AG04450 (cell line): ENCODE data around the gene SH3BGRL3. TPM values are rescaled to one million over a fixed set of nuclear protein-coding genes. Genes with fewer than 3 reads are reported as not detected.

Source experiments
- CTCF ChIA-PET: fragments of 300-600, 350-600 bp; formaldehyde crosslinking; extraction: SDS; loops from one replicate; lab custom pipeline; 2022; ENCODE audit warnings: antibody characterized with exemption, inconsistent platforms; lab: Charles Lee
- POLR2A ChIA-PET: fragments of 350-600 bp; formaldehyde crosslinking; extraction: SDS; loops from one replicate; lab custom pipeline; 2021; ENCODE audit warnings: antibody characterized with exemption, inconsistent platforms; lab: Yijun Ruan, JAX
- DNase-seq: peaks from one replicate; pipeline ENCODE4 v3.0.0-alpha.2; 2011; ENCODE audit warnings: low read depth, low spot score
- H3K27ac ChIP-seq: one replicate; pipeline ENCODE4 v1.5.1; 2012; ENCODE audit warnings: low read depth, low read length, control low read depth
- H3K27me3 ChIP-seq: one replicate; pipeline ENCODE4 v1.6.0; 2012; ENCODE audit warnings: low read length; ENCODE audit not compliant: control insufficient read depth, insufficient read depth
- H3K4me3 ChIP-seq: 2 replicates; pipeline ENCODE4 v1.5.1; 2011; ENCODE audit warnings: mild to moderate bottlenecking, low read depth, low read length, control low read depth
- H3K9me3 ChIP-seq: 2 replicates; pipeline ENCODE4 v1.5.1; 2012; ENCODE audit warnings: low read length; ENCODE audit not compliant: control insufficient read depth, insufficient read depth
- CTCF ChIP-seq: IDR thresholded peaks from 2 replicates; pipeline ENCODE4 v1.5.1; 2011; ENCODE audit warnings: low read depth, low read length, control low read depth, inconsistent platforms
- polyA plus RNA-seq: library from polyadenylated mRNA; depleted of rRNA; stranded (reverse); fragments of >200 nt; gene quantifications from 2 replicates; pipeline ENCODE4 v1.2.3, GENCODE V29; 2011

Gene SH3BGRL3
- polyA plus RNA-seq, 1 experiment, result 307 TPM

- Histone ChIP-seq H3K4me3 (no peak overlapping the region), H3K9me3 (no peaks in the 10 kb centered on the region), H3K27me3 (peaks cover 2% of the 10 kb centered on the region), H3K27ac (no peak overlapping the region)
- CTCF ChIA-PET, result interaction anchor here (1.0 to 2.7 kb wide), 3 partner anchors 39 to 103 kb away, joined by 3 to 7 read pairs (median 5); partner anchors contain the start of gene CEP85
- POLR2A ChIA-PET, result interaction anchor here (1.4 kb wide), 1 partner anchor 33 kb away, joined by 3 read pairs; no protein-coding TSS in a partner anchor
- TF ChIP-seq CTCF, result no peak
- no peak for DNase-seq
These were observed 34.6 kb downstream of the SH3BGRL3 start for GRCh38 chr1:26314501-26314900.

- no peak overlapping the region for H3K27ac ChIP-seq
- no peak for DNase-seq
- peaks cover 2% of the 10 kb centered on the region for H3K27me3 ChIP-seq
- no peak overlapping the region for H3K4me3 ChIP-seq
- TF ChIP-seq CTCF, result no peak
- ChIA-PET CTCF (interaction anchor here (2.7 kb wide), 1 partner anchor 40 kb away, joined by 7 read pairs; no protein-coding TSS in a partner anchor), POLR2A (interaction anchor here (1.1 kb wide), 1 partner anchor 16 kb away, joined by 4 read pairs; no protein-coding TSS in a partner anchor)
- H3K9me3 ChIP-seq, result no peaks in the 10 kb centered on the region
These were observed 36.3 kb downstream of the SH3BGRL3 start for GRCh38 chr1:26315874-26316850.

GRCh38 chr1:26317146-26317545, 37.3 kb downstream of the SH3BGRL3 start:
- ChIA-PET CTCF (no interaction called here), POLR2A (no interaction called here)
- TF ChIP-seq CTCF, result no peak
- H3K9me3 ChIP-seq, result no peaks in the 10 kb centered on the region
- no peak overlapping the region for H3K27ac ChIP-seq
- DNase-seq, result no peak
- no peak overlapping the region for H3K4me3 ChIP-seq
- H3K27me3 ChIP-seq, result no peaks in the 10 kb centered on the region

- H3K9me3 ChIP-seq, result no peaks in the 10 kb centered on the region
- DNase-seq, result no peak
- H3K4me3 ChIP-seq, result no peak within 1 kb of the TSS
- no peak within 1 kb of the TSS for H3K27ac ChIP-seq
- CTCF ChIA-PET, result interaction anchor here (5.5 kb wide), 1 partner anchor 42 kb away, joined by 62 read pairs; no protein-coding TSS in a partner anchor
- POLR2A ChIA-PET, result no interaction called here
- TF ChIP-seq CTCF, result no peak
- no peaks in the 10 kb centered on the region for H3K27me3 ChIP-seq
These were observed 37.9 kb downstream of the SH3BGRL3 start, which contains the start of gene CD52 for GRCh38 chr1:26317612-26318337. Gene CD52 (plus strand): TSS chr1:26317958. CDS start chr1:26318018, 60 bp downstream.
